Smooth muscle cell (in vitro differentiated cells): ENCODE data around the gene ACMSD. TPM values are rescaled to one million over a fixed set of nuclear protein-coding genes. Genes with fewer than 3 reads are reported as not detected.

Experiments used
- DNase-seq: peaks from one replicate; lab custom pipeline; 2025; ENCODE audit not compliant: unreplicated experiment; lab: John Stamatoyannopoulos, UW
- H2AFZ ChIP-seq: fragments of 200-600 bp; sonication (generic); 2 replicates; pipeline ENCODE4 v1.6.0; 2016; ENCODE audit warnings: antibody characterized with exemption, low read depth, mild to moderate bottlenecking
- H3F3A ChIP-seq: fragments of 200-600 bp; sonication (generic); 2 replicates; pipeline ENCODE4 v1.6.0; 2017; ENCODE audit warnings: antibody characterized with exemption, low read depth
- H3K27ac ChIP-seq: fragments of 200-600 bp; sonication (generic); 2 replicates; pipeline ENCODE4 v1.5.1; 2016; ENCODE audit warnings: low read depth, mild to moderate bottlenecking
- H3K27me3 ChIP-seq: fragments of 200-600 bp; sonication (generic); 2 replicates; pipeline ENCODE4 v1.6.1; 2016; ENCODE audit warnings: low read depth, mild to moderate bottlenecking
- H3K36me3 ChIP-seq: fragments of 200-600 bp; sonication (generic); 2 replicates; pipeline ENCODE4 v1.5.1; 2016; ENCODE audit warnings: low read depth
- H3K4me1 ChIP-seq: fragments of 200-600 bp; sonication (generic); 2 replicates; pipeline ENCODE4 v1.5.1; 2016; ENCODE audit warnings: low read depth
- H3K4me2 ChIP-seq: fragments of 200-600 bp; sonication (generic); 2 replicates; pipeline ENCODE4 v1.6.0; 2016; ENCODE audit warnings: mild to moderate bottlenecking
- H3K4me3 ChIP-seq: fragments of 200-600 bp; sonication (generic); 2 replicates; pipeline ENCODE4 v1.5.1; 2016; ENCODE audit warnings: mild to moderate bottlenecking
- H3K79me2 ChIP-seq: fragments of 200-600 bp; sonication (generic); 2 replicates; pipeline ENCODE4 v1.6.0; 2016; ENCODE audit warnings: low read depth, mild to moderate bottlenecking
- H3K9ac ChIP-seq: fragments of 200-600 bp; sonication (generic); 2 replicates; pipeline ENCODE4 v1.6.0; 2016; ENCODE audit warnings: low read depth
- H3K9me3 ChIP-seq: fragments of 200-600 bp; sonication (generic); replicated peaks from 2 replicates; pipeline ENCODE4 v1.5.1; 2016; ENCODE audit warnings: low read depth
- H4K20me1 ChIP-seq: fragments of 200-600 bp; sonication (generic); 2 replicates; pipeline ENCODE4 v1.6.0; 2016; ENCODE audit warnings: low read depth
- CTCF ChIP-seq: fragments of 200-600 bp; sonication (generic); IDR thresholded peaks from 2 replicates; pipeline ENCODE4 v1.5.1; 2017; ENCODE audit warnings: borderline replicate concordance, mild to moderate bottlenecking, antibody characterized with exemption; ENCODE audit not compliant: insufficient read depth, poor library complexity, severe bottlenecking
- WGBS: methylation state at CpG from one replicate; pipeline ENCODE4 v1.1.7; 2016; ENCODE audit warnings: low lambda C conversion rate; 5-methylcytosine and 5-hydroxymethylcytosine counted together
- polyA plus RNA-seq: library from polyadenylated mRNA; unstranded; fragments of >200 nt; fragmentation: Nextera tagmentation; extraction: Ambion mirVana; gene quantifications from 2 replicates; pipeline ENCODE4 v1.2.1, GENCODE V29; 2016
- total RNA-seq: library from RNA; depleted of rRNA; stranded (reverse); fragments of >200 nt; gene quantifications from 2 replicates; pipeline ENCODE4 v1.2.3, GENCODE V29; 2014

The ACMSD gene
- total and polyA plus RNA-seq, 2 experiments from 2014 or later: not detected

DNA sequence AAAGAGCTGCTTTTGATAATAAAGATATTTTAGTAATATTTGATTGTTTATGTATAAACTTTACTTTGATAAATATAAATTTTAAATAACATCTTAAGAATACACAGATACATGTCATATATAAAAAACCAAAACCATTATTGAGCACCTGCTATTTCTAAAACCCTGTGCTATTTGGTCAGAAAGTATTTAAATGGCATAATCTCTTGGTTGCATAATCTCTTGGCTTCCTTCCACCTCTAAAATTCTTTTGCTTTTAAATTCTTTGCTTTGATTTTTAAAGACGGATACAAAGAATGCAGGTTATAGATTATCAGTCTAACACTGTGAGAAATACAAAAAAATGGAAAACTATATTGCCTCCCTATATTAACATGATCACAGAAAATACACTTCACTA lies 36.9 kb downstream of the ACMSD start:
- H3K4me3 ChIP-seq: no peak overlapping the region
- H2AFZ ChIP-seq: no peak overlapping the region
- H4K20me1 ChIP-seq: no peaks in the 10 kb centered on the region
- no peak overlapping the region for H3K4me2 ChIP-seq
- 91% methylated on average over 1 of the region's 1 CpG for WGBS
- H3K9ac ChIP-seq: no peak overlapping the region
- H3K9me3 ChIP-seq: no peaks in the 10 kb centered on the region
- H3K4me1 ChIP-seq: no peaks in the 10 kb centered on the region
- no peak for TF ChIP-seq CTCF
- no peaks in the 10 kb centered on the region for H3K79me2 ChIP-seq
- H3K27ac ChIP-seq: no peak overlapping the region
- DNase-seq: no peak
- H3K27me3 ChIP-seq: no peaks in the 10 kb centered on the region
- H3K36me3 ChIP-seq: no peaks in the 10 kb centered on the region
- no peaks in the 10 kb centered on the region for H3F3A ChIP-seq

DNA sequence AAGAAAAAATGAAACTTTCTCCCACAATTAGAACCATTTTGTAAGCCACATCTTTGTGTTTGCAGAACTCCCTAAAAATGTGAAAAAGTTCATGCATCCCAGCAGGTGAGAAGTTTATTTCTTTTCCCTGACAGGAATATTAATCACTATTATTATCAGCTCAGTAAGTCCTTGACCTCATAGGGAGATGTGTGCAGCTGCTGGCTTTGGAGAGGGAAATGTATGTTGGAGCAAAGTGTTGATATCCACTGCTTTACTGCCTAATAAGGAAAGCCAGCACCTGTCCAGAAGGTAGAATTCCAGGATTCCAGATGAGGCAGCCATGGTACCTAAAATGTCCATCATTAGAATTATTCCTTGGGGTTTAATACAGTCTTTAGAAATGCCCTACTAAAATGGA lies 44.4 kb downstream of the ACMSD start:
- H3K4me2 ChIP-seq: no peak overlapping the region
- no peak for TF ChIP-seq CTCF
- H3K4me3 ChIP-seq: no peak overlapping the region
- no peaks in the 10 kb centered on the region for H3F3A ChIP-seq
- H3K79me2 ChIP-seq: no peaks in the 10 kb centered on the region
- H3K9ac ChIP-seq: no peak overlapping the region
- H3K36me3 ChIP-seq: no peaks in the 10 kb centered on the region
- no peaks in the 10 kb centered on the region for H4K20me1 ChIP-seq
- H3K27ac ChIP-seq: no peak overlapping the region
- H3K9me3 ChIP-seq: no peaks in the 10 kb centered on the region
- DNase-seq: no peak
- no peaks in the 10 kb centered on the region for H3K4me1 ChIP-seq
- H3K27me3 ChIP-seq: no peaks in the 10 kb centered on the region
- no peak overlapping the region for H2AFZ ChIP-seq

- Histone ChIP-seq H3F3A (no peaks in the 10 kb centered on the region), H3K27me3 (no peaks in the 10 kb centered on the region)
- 97% methylated on average over 3 of the region's 3 CpGs for WGBS
Measured at GRCh38 chr2:134883552-134884293, 45.3 kb downstream of the ACMSD start.

More at GRCh38 chr2:134883552-134884293, 45.3 kb downstream of the ACMSD start:
- Histone ChIP-seq H3K9ac (no peak overlapping the region), H3K79me2 (no peaks in the 10 kb centered on the region), H4K20me1 (no peaks in the 10 kb centered on the region), H3K4me1 (no peaks in the 10 kb centered on the region), H3K27ac (no peak overlapping the region), H2AFZ (no peak overlapping the region), H3K4me2 (no peak overlapping the region), H3K36me3 (no peaks in the 10 kb centered on the region), H3K9me3 (no peaks in the 10 kb centered on the region), H3K4me3 (no peak overlapping the region)
- DNase-seq: no peak
- TF ChIP-seq CTCF: no peak
